ENCODE results near the gene ANAPC13. TPM values are rescaled to one million over a fixed set of nuclear protein-coding genes. Genes with fewer than 3 reads are reported as not detected.

ANAPC13 gene
- total and polyA plus RNA-seq, 7 experiments from 2014 or later = 21.2 to 110 (median 35.5) TPM

GRCh38 chr3:134504132-134504531 is 18.3 kb upstream of the ANAPC13 start:
- Histone ChIP-seq H3K36me3 (ENCODE audit: control insufficient read depth in 2 of 3, insufficient read depth in 3 of 3, low read length in 3 of 3) (peaks cover 0 to 5% (median 0%) of the 10 kb centered on the region in 3 experiments), H3K4me1 (ENCODE audit: control insufficient read depth in 2 of 2, insufficient read depth in 2 of 2, low read length in 2 of 2) (no peaks in the 10 kb centered on the region), H3K27ac (ENCODE audit: low read depth, low read length) (no peak overlapping the region), H3K9me3 (ENCODE audit: control insufficient read depth in 2 of 3, low read length in 3 of 3) (no peaks in the 10 kb centered on the region), H3K27me3 (ENCODE audit: control insufficient read depth in 2 of 2, insufficient read depth in 2 of 2, low read length in 2 of 2) (no peaks in the 10 kb centered on the region), H3K4me3 (ENCODE audit: low read length) (no peak overlapping the region)
- intact Hi-C loops (cut with micrococcal nuclease) = no loop called here
- Mint-ChIP-seq H3K27ac (peak overlapping the region in 1 of 9 donors; percentile 52), H3K27me3 (no peaks in the 10 kb centered on the region), H3K4me1 (peaks cover 8 to 65% (median 51%) of the 10 kb centered on the region in 7 donors), H3K9me3 (peaks cover 13 to 50% (median 33%) of the 10 kb centered on the region in 11 donors), H3K4me3 (peak overlapping the region in 1 of 10 donors; percentile 39), H3K36me3 (peaks cover 41 to 91% (median 73%) of the 10 kb centered on the region in 5 donors)
- ATAC-seq = no peak
- CTCF ChIA-PET = interaction anchor here (1.1 kb wide), 1 partner anchor 30 kb away, joined by 3 read pairs; no protein-coding TSS in a partner anchor
- POLR2A ChIA-PET = no interaction called here
- DNase-seq = no peak

- peaks cover 0 to 3% (median 0%) of the 10 kb centered on the region in 3 experiments for H3K36me3 ChIP-seq (ENCODE audit: control insufficient read depth in 2 of 3, insufficient read depth in 3 of 3, low read length in 3 of 3)
- CTCF ChIA-PET = interaction anchor here (1.1 kb wide), 1 partner anchor 30 kb away, joined by 3 read pairs; no protein-coding TSS in a partner anchor
- H3K27ac ChIP-seq (ENCODE audit: low read depth, low read length) = no peak overlapping the region
- Mint-ChIP-seq H3K4me3 (peak overlapping the region in 3 of 10 donors; percentile 39 to 55 (median 39)), H3K36me3 (peaks cover 34 to 91% (median 74%) of the 10 kb centered on the region in 5 donors), H3K9me3 (peaks cover 13 to 50% (median 32%) of the 10 kb centered on the region in 11 donors), H3K27ac (no peak overlapping the region), H3K27me3 (no peaks in the 10 kb centered on the region), H3K4me1 (peaks cover 13 to 69% (median 59%) of the 10 kb centered on the region in 7 donors)
- POLR2A ChIA-PET = no interaction called here
- no peak overlapping the region for H3K4me3 ChIP-seq (ENCODE audit: low read length)
- H3K27me3 ChIP-seq (ENCODE audit: control insufficient read depth in 2 of 2, insufficient read depth in 2 of 2, low read length in 2 of 2) = no peaks in the 10 kb centered on the region
- DNase-seq (no peak), ATAC-seq (no peak)
- no peaks in the 10 kb centered on the region for H3K9me3 ChIP-seq (ENCODE audit: control insufficient read depth in 2 of 3, low read length in 3 of 3)
- no peaks in the 10 kb centered on the region for H3K4me1 ChIP-seq (ENCODE audit: control insufficient read depth in 2 of 2, insufficient read depth in 2 of 2, low read length in 2 of 2)
- intact Hi-C loops (cut with micrococcal nuclease) = no loop called here
These were observed 17.5 kb upstream of the ANAPC13 start for GRCh38 chr3:134503266-134503665.

- peak overlapping the region in 2 of 10 donors; percentile 4 to 11 for H3K4me3 Mint-ChIP-seq
- H3K36me3 Mint-ChIP-seq = peaks cover 18 to 66% (median 54%) of the 10 kb centered on the region in 5 donors
- intact Hi-C loops (cut with micrococcal nuclease) = no loop called here
These were observed 10.8 kb upstream of the ANAPC13 start for GRCh38 chr3:134496471-134497071.

GRCh38 chr3:134495980-134496379 is 10.2 kb upstream of the ANAPC13 start:
- Mint-ChIP-seq H3K4me3 (peak overlapping the region in 1 of 10 donors; percentile 11), H3K9me3 (peaks cover 0 to 7% (median 2%) of the 10 kb centered on the region in 11 donors), H3K4me1 (peaks cover 36 to 84% (median 70%) of the 10 kb centered on the region in 7 donors), H3K27ac (peak overlapping the region in 1 of 9 donors; percentile 32), H3K36me3 (peaks cover 16 to 60% (median 50%) of the 10 kb centered on the region in 5 donors), H3K27me3 (no peaks in the 10 kb centered on the region)
- H3K4me1 ChIP-seq (ENCODE audit: control insufficient read depth in 2 of 2, insufficient read depth in 2 of 2, low read length in 2 of 2) = no peaks in the 10 kb centered on the region
- no peak overlapping the region for H3K27ac ChIP-seq (ENCODE audit: low read depth, low read length)
- DNase-seq (no peak), ATAC-seq (no peak)
- no peaks in the 10 kb centered on the region for H3K36me3 ChIP-seq (ENCODE audit: control insufficient read depth in 2 of 3, insufficient read depth in 3 of 3, low read length in 3 of 3)
- H3K27me3 ChIP-seq (ENCODE audit: control insufficient read depth in 2 of 2, insufficient read depth in 2 of 2, low read length in 2 of 2) = no peaks in the 10 kb centered on the region
- ChIA-PET POLR2A (interaction anchor here (1.7 kb wide), 1 partner anchor 10 kb away, joined by 6 read pairs; the partner anchor contains the start of genes ANAPC13 and CEP63), CTCF (interaction anchor here (1.2 kb wide), 1 partner anchor 283 kb away, joined by 5 read pairs; no protein-coding TSS in a partner anchor)
- intact Hi-C loops (cut with micrococcal nuclease) = no loop called here
- H3K4me3 ChIP-seq (ENCODE audit: low read length) = no peak overlapping the region
- H3K9me3 ChIP-seq (ENCODE audit: control insufficient read depth in 2 of 3, low read length in 3 of 3) = no peaks in the 10 kb centered on the region

More at GRCh38 chr3:134496471-134497071, 10.8 kb upstream of the ANAPC13 start:
- H3K4me1 Mint-ChIP-seq = peaks cover 36 to 83% (median 70%) of the 10 kb centered on the region in 7 donors
- no peaks in the 10 kb centered on the region for H3K27me3 Mint-ChIP-seq
- CTCF ChIA-PET = no interaction called here
- Histone ChIP-seq H3K27me3 (ENCODE audit: control insufficient read depth in 2 of 2, insufficient read depth in 2 of 2, low read length in 2 of 2) (no peaks in the 10 kb centered on the region), H3K9me3 (ENCODE audit: control insufficient read depth in 2 of 3, low read length in 3 of 3) (no peaks in the 10 kb centered on the region), H3K36me3 (ENCODE audit: control insufficient read depth in 2 of 3, insufficient read depth in 3 of 3, low read length in 3 of 3) (no peaks in the 10 kb centered on the region), H3K4me1 (ENCODE audit: control insufficient read depth in 2 of 2, insufficient read depth in 2 of 2, low read length in 2 of 2) (no peaks in the 10 kb centered on the region), H3K27ac (ENCODE audit: low read depth, low read length) (no peak overlapping the region), H3K4me3 (ENCODE audit: low read length) (no peak overlapping the region)
- H3K9me3 Mint-ChIP-seq = peaks cover 0 to 12% (median 7%) of the 10 kb centered on the region in 11 donors
- ATAC-seq (no peak), DNase-seq (no peak)
- POLR2A ChIA-PET = no interaction called here
- H3K27ac Mint-ChIP-seq = peak overlapping the region in 1 of 9 donors; percentile 32

- H3K4me1 Mint-ChIP-seq = peaks cover 37 to 86% (median 69%) of the 10 kb centered on the region in 7 donors
- no peaks in the 10 kb centered on the region for H3K9me3 ChIP-seq (ENCODE audit: control insufficient read depth in 2 of 3, low read length in 3 of 3)
- H3K27ac Mint-ChIP-seq = peak overlapping the region in 1 of 9 donors; percentile 43
- H3K27me3 ChIP-seq (ENCODE audit: control insufficient read depth in 2 of 2, insufficient read depth in 2 of 2, low read length in 2 of 2) = no peaks in the 10 kb centered on the region
- intact Hi-C loops (cut with micrococcal nuclease) = no loop called here
- no peaks in the 10 kb centered on the region for H3K36me3 ChIP-seq (ENCODE audit: control insufficient read depth in 2 of 3, insufficient read depth in 3 of 3, low read length in 3 of 3)
- no peak overlapping the region for H3K27ac ChIP-seq (ENCODE audit: low read depth, low read length)
- ATAC-seq (no peak), DNase-seq (no peak)
- CTCF ChIA-PET = interaction anchor here (1.0 to 1.3 kb wide), 2 partner anchors 10 to 19 kb away, joined by 3 to 4 read pairs; no protein-coding TSS in a partner anchor
- peaks cover 0 to 5% (median 0%) of the 10 kb centered on the region in 11 donors for H3K9me3 Mint-ChIP-seq
- no peaks in the 10 kb centered on the region for H3K4me1 ChIP-seq (ENCODE audit: control insufficient read depth in 2 of 2, insufficient read depth in 2 of 2, low read length in 2 of 2)
- H3K27me3 Mint-ChIP-seq = no peaks in the 10 kb centered on the region
- no peak overlapping the region for H3K4me3 ChIP-seq (ENCODE audit: low read length)
- no peak overlapping the region for H3K4me3 Mint-ChIP-seq
- H3K36me3 Mint-ChIP-seq = peaks cover 11 to 48% (median 40%) of the 10 kb centered on the region in 5 donors
- POLR2A ChIA-PET = interaction anchor here (1.7 kb wide), 1 partner anchor 8 kb away, joined by 6 read pairs; the partner anchor contains the start of genes ANAPC13 and CEP63
These were observed 8.7 kb upstream of the ANAPC13 start for GRCh38 chr3:134494495-134494894.

GRCh38 chr3:134487406-134487805 is 1.6 kb upstream of the ANAPC13 start:
- H3K27me3 Mint-ChIP-seq = no peaks in the 10 kb centered on the region
- Histone ChIP-seq H3K36me3 (ENCODE audit: control insufficient read depth in 2 of 3, insufficient read depth in 3 of 3, low read length in 3 of 3) (peaks cover 0 to 13% (median 3%) of the 10 kb centered on the region in 3 experiments), H3K4me1 (ENCODE audit: control insufficient read depth in 2 of 2, insufficient read depth in 2 of 2, low read length in 2 of 2) (peaks cover 20 to 23% of the 10 kb centered on the region in 2 donors), H3K27ac (ENCODE audit: low read depth, low read length) (peak overlapping the region; percentile 87), H3K4me3 (ENCODE audit: low read length) (no peak overlapping the region), H3K27me3 (ENCODE audit: control insufficient read depth in 2 of 2, insufficient read depth in 2 of 2, low read length in 2 of 2) (no peaks in the 10 kb centered on the region), H3K9me3 (ENCODE audit: control insufficient read depth in 2 of 3, low read length in 3 of 3) (no peaks in the 10 kb centered on the region)
- peaks cover 34 to 81% (median 75%) of the 10 kb centered on the region in 7 donors for H3K4me1 Mint-ChIP-seq
- peak in 1 of 9 donors; percentile 5 for DNase-seq
- peaks cover 0 to 21% (median 10%) of the 10 kb centered on the region in 5 donors for H3K36me3 Mint-ChIP-seq
- CTCF ChIA-PET = interaction anchor here (0.7 to 1.2 kb wide), 4 partner anchors 10 to 276 kb away, joined by 3 to 4 read pairs (median 4); no protein-coding TSS in a partner anchor
- peak overlapping the region; percentile 74 to 100 (median 96) for H3K27ac Mint-ChIP-seq
- peak overlapping the region; percentile 68 to 100 (median 98) for H3K4me3 Mint-ChIP-seq
- intact Hi-C loops (cut with micrococcal nuclease) = loop anchor here (2.0 to 10.0 kb wide), 7 partner anchors 275 to 1763 kb away; partner anchors contain the start of genes PCCB (in 1 of the 2) and PPP2R3A (in 1 of the 2)
- peaks cover 0 to 4% (median 0%) of the 10 kb centered on the region in 11 donors for H3K9me3 Mint-ChIP-seq
- POLR2A ChIA-PET = interaction anchor here (1.6 kb wide), 1 partner anchor 237 kb away, joined by 6 read pairs; the partner anchor contains the start of gene RYK
- no peak for ATAC-seq
